Hepatocyte (in vitro differentiated cells): ENCODE data around the gene CMTM8. TPM values are rescaled to one million over a fixed set of nuclear protein-coding genes. Genes with fewer than 3 reads are reported as not detected.

Experiments
- DNase-seq: peaks from one replicate; pipeline ENCODE4 v3.0.0-alpha.2; 2016; ENCODE audit warnings: low spot score
- H2AFZ ChIP-seq: fragments of 200-600 bp; sonication (generic); 2 replicates; pipeline ENCODE4 v1.6.0; 2016; ENCODE audit warnings: antibody characterized with exemption, mild to moderate bottlenecking
- H3K27ac ChIP-seq: fragments of 200-600 bp; sonication (generic); 2 replicates; pipeline ENCODE4 v1.5.1; 2016; ENCODE audit warnings: mild to moderate bottlenecking
- H3K27me3 ChIP-seq: fragments of 200-600 bp; sonication (generic); 2 replicates; pipeline ENCODE4 v1.6.1; 2016
- H3K36me3 ChIP-seq: fragments of 200-600 bp; sonication (generic); replicated peaks from 2 replicates; pipeline ENCODE4 v1.5.1; 2016; ENCODE audit warnings: low read depth; ENCODE audit not compliant: insufficient read depth
- H3K4me1 ChIP-seq: fragments of 200-600 bp; sonication (generic); 2 replicates; pipeline ENCODE4 v1.5.1; 2016; ENCODE audit warnings: mild to moderate bottlenecking, moderate library complexity; ENCODE audit not compliant: insufficient read depth
- H3K4me2 ChIP-seq: fragments of 200-600 bp; sonication (generic); 2 replicates; pipeline ENCODE4 v1.6.0; 2016
- H3K4me3 ChIP-seq: fragments of 200-600 bp; sonication (generic); 2 replicates; pipeline ENCODE4 v1.5.1; 2016; ENCODE audit warnings: mild to moderate bottlenecking
- H3K79me2 ChIP-seq: fragments of 200-600 bp; sonication (generic); 2 replicates; pipeline ENCODE4 v1.6.0; 2017; ENCODE audit warnings: mild to moderate bottlenecking
- H3K9me2 ChIP-seq: fragments of 200-600 bp; sonication (generic); replicated peaks from 2 replicates; pipeline ENCODE4 v1.6.0; 2017; ENCODE audit warnings: mild to moderate bottlenecking; ENCODE audit not compliant: insufficient read depth
- H3K9me3 ChIP-seq: fragments of 200-600 bp; sonication (generic); 2 replicates; pipeline ENCODE4 v1.5.1; 2016; ENCODE audit warnings: low read depth, mild to moderate bottlenecking
- H4K20me1 ChIP-seq: fragments of 200-600 bp; sonication (generic); 2 replicates; pipeline ENCODE4 v1.6.0; 2016; ENCODE audit warnings: mild to moderate bottlenecking; ENCODE audit not compliant: insufficient read depth, poor library complexity, severe bottlenecking
- CTCF ChIP-seq: fragments of 200-600 bp; sonication (generic); IDR thresholded peaks from 2 replicates; pipeline ENCODE4 v1.5.1; 2016; ENCODE audit warnings: antibody characterized with exemption, mild to moderate bottlenecking; ENCODE audit not compliant: poor library complexity
- EZH2 ChIP-seq: fragments of 200-600 bp; sonication (generic); IDR thresholded peaks from 2 replicates; pipeline ENCODE4 v1.6.1; 2016; ENCODE audit warnings: antibody characterized with exemption, mild to moderate bottlenecking, borderline replicate concordance
- EZH2phosphoT487 ChIP-seq: fragments of 200-600 bp; sonication (generic); IDR thresholded peaks from one replicate; pipeline ENCODE4 v1.6.1; 2018; ENCODE audit warnings: antibody characterized with exemption, mild to moderate bottlenecking, low read depth, moderate library complexity; ENCODE audit not compliant: unreplicated experiment, severe bottlenecking
- WGBS: methylation state at CpG from one replicate; pipeline ENCODE4 v1.1.6; 2016; ENCODE audit warnings: low lambda C conversion rate; ENCODE audit errors: missing lambda C conversion rate; 5-methylcytosine and 5-hydroxymethylcytosine counted together
- polyA plus RNA-seq: library from polyadenylated mRNA; unstranded; fragments of >200 nt; fragmentation: Nextera tagmentation; extraction: Ambion mirVana; gene quantifications from 2 replicates; pipeline ENCODE4 v1.2.1, GENCODE V29; 2016
- small RNA-seq: library from RNA; depleted of rRNA; stranded (forward); fragments of <200 nt; gene quantifications from one replicate; pipeline ENCODE3, GENCODE V24; 2014
- total RNA-seq: library from RNA; depleted of rRNA; stranded (reverse); fragments of >200 nt; gene quantifications from 2 replicates; pipeline ENCODE4 v1.2.3, GENCODE V29; 2014

Gene CMTM8
- total and polyA plus RNA-seq, 2 experiments from 2014 or later: 20.7 to 34.1 TPM

GRCh38 chr3:32414522-32415202, 176.2 kb downstream of the CMTM8 start:
- no peak overlapping the region for H3K4me3 ChIP-seq
- 95% methylated on average over 6 of the region's 6 CpGs for WGBS
- no peaks in the 10 kb centered on the region for H4K20me1 ChIP-seq
- DNase-seq: no peak
- H3K4me2 ChIP-seq: no peak overlapping the region
- no peak overlapping the region for H3K27ac ChIP-seq
- H3K9me2 ChIP-seq: no peaks in the 10 kb centered on the region
- H2AFZ ChIP-seq: no peak overlapping the region
- no peaks in the 10 kb centered on the region for H3K9me3 ChIP-seq
- TF ChIP-seq EZH2phosphoT487 (no peak), CTCF (no peak), EZH2 (no peak)
- H3K27me3 ChIP-seq: no peaks in the 10 kb centered on the region
- H3K36me3 ChIP-seq: no peaks in the 10 kb centered on the region
- peaks cover 41% of the 10 kb centered on the region for H3K79me2 ChIP-seq
- H3K4me1 ChIP-seq: no peaks in the 10 kb centered on the region

GRCh38 chr3:32419742-32420125, 181.3 kb downstream of the CMTM8 start:
- Histone ChIP-seq H3K79me2 (peaks cover 58% of the 10 kb centered on the region), H3K4me1 (peaks cover 27% of the 10 kb centered on the region), H3K9me3 (no peaks in the 10 kb centered on the region), H3K4me2 (peak overlapping the region; percentile 54), H3K27me3 (no peaks in the 10 kb centered on the region), H3K27ac (peak overlapping the region; percentile 88), H3K4me3 (no peak overlapping the region), H2AFZ (no peak overlapping the region), H3K36me3 (no peaks in the 10 kb centered on the region), H4K20me1 (no peaks in the 10 kb centered on the region), H3K9me2 (no peaks in the 10 kb centered on the region)
- WGBS: 96% methylated on average over 2 of the region's 2 CpGs
- no peak for DNase-seq
- TF ChIP-seq CTCF (no peak), EZH2phosphoT487 (no peak), EZH2 (no peak)

Small RNA genes within 50 kb of the gene (small RNA-seq; reads per million reads assigned to genes)
- gene AC097639.2: not detected

Other genes with a start within 250 kb of the CMTM8 start
- gene GPD1L, start 132.1 kb upstream of the CMTM8 start, total RNA-seq: 15.2 and 21.9 TPM in 2 replicates
- 6.8 and 7.5 TPM in 2 replicates for gene GPD1L, start 132.1 kb upstream of the CMTM8 start, polyA plus RNA-seq
- gene CMTM7, start 153.2 kb downstream of the CMTM8 start, total RNA-seq: 6.1 and 11.4 TPM in 2 replicates
- 62.5 and 63.0 TPM in 2 replicates for gene CMTM7, start 153.2 kb downstream of the CMTM8 start, polyA plus RNA-seq